ENCODE data around the gene KIAA2012.

Gene KIAA2012

GRCh38 chr2:202069170-202070067 is 3.6 kb upstream of the KIAA2012 start:
- TF ChIP-seq CREB1 (IDR thresholded peaks at IDR 0.05; ENCODE audit: low read depth) (no peak), EGR1 (IDR thresholded peaks at IDR 0.05) (no peak), TAF1 (IDR thresholded peaks at IDR 0.05; ENCODE audit: low read depth) (no peak), CEBPB (IDR thresholded peaks at IDR 0.05) (no peak), MAX (IDR thresholded peaks at IDR 0.05) (no peak), ZBTB7A (IDR thresholded peaks at IDR 0.05; ENCODE audit: low read depth) (no peak), FOXM1 (IDR thresholded peaks at IDR 0.05; ENCODE audit: borderline replicate concordance, low read depth) (no peak), REST (IDR thresholded peaks at IDR 0.05; ENCODE audit: low read depth) (no peak), TEAD4 (IDR thresholded peaks at IDR 0.05) (no peak), NFIC (IDR thresholded peaks at IDR 0.05) (no peak), YY1 (IDR thresholded peaks at IDR 0.05; ENCODE audit: low read depth) (no peak), RAD21 (IDR thresholded peaks at IDR 0.05; ENCODE audit: low read depth) (no peak), EP300 (IDR thresholded peaks at IDR 0.05; ENCODE audit: borderline replicate concordance) (no peak), TCF12 (IDR thresholded peaks at IDR 0.05; ENCODE audit: low read depth) (no peak), USF1 (IDR thresholded peaks at IDR 0.05) (no peak)

- TF ChIP-seq TAF1 (IDR thresholded peaks at IDR 0.05; ENCODE audit: low read depth) (no peak), NFIC (IDR thresholded peaks at IDR 0.05) (no peak), RAD21 (IDR thresholded peaks at IDR 0.05; ENCODE audit: low read depth) (no peak), FOXM1 (IDR thresholded peaks at IDR 0.05; ENCODE audit: borderline replicate concordance, low read depth) (no peak), TEAD4 (IDR thresholded peaks at IDR 0.05) (no peak), TCF12 (IDR thresholded peaks at IDR 0.05; ENCODE audit: low read depth) (no peak), YY1 (IDR thresholded peaks at IDR 0.05; ENCODE audit: low read depth) (no peak), CEBPB (IDR thresholded peaks at IDR 0.05) (no peak), MAX (IDR thresholded peaks at IDR 0.05) (no peak), CREB1 (IDR thresholded peaks at IDR 0.05; ENCODE audit: low read depth) (no peak), ZBTB7A (IDR thresholded peaks at IDR 0.05; ENCODE audit: low read depth) (no peak), EP300 (IDR thresholded peaks at IDR 0.05; ENCODE audit: borderline replicate concordance) (no peak), EGR1 (IDR thresholded peaks at IDR 0.05) (no peak), REST (IDR thresholded peaks at IDR 0.05; ENCODE audit: low read depth) (no peak), USF1 (IDR thresholded peaks at IDR 0.05) (no peak)
Measured at GRCh38 chr2:202071107-202071506, 1.9 kb upstream of the KIAA2012 start.

- TF ChIP-seq TEAD4 (IDR thresholded peaks at IDR 0.05) (no peak), REST (IDR thresholded peaks at IDR 0.05; ENCODE audit: low read depth) (no peak), NFIC (IDR thresholded peaks at IDR 0.05) (no peak), USF1 (IDR thresholded peaks at IDR 0.05) (no peak), EP300 (IDR thresholded peaks at IDR 0.05; ENCODE audit: borderline replicate concordance) (no peak), MAX (IDR thresholded peaks at IDR 0.05) (no peak), CREB1 (IDR thresholded peaks at IDR 0.05; ENCODE audit: low read depth) (no peak), YY1 (IDR thresholded peaks at IDR 0.05; ENCODE audit: low read depth) (no peak), FOXM1 (IDR thresholded peaks at IDR 0.05; ENCODE audit: borderline replicate concordance, low read depth) (no peak), ZBTB7A (IDR thresholded peaks at IDR 0.05; ENCODE audit: low read depth) (no peak), TCF12 (IDR thresholded peaks at IDR 0.05; ENCODE audit: low read depth) (no peak), CEBPB (IDR thresholded peaks at IDR 0.05) (no peak), TAF1 (IDR thresholded peaks at IDR 0.05; ENCODE audit: low read depth) (no peak), EGR1 (IDR thresholded peaks at IDR 0.05) (no peak), RAD21 (IDR thresholded peaks at IDR 0.05; ENCODE audit: low read depth) (no peak; the same call in 1 of the 2 replicates)
Measured at GRCh38 chr2:202072226-202072625, 829 bp upstream of the KIAA2012 start.
